ENCODE data around the gene GABRB1.

DNA sequence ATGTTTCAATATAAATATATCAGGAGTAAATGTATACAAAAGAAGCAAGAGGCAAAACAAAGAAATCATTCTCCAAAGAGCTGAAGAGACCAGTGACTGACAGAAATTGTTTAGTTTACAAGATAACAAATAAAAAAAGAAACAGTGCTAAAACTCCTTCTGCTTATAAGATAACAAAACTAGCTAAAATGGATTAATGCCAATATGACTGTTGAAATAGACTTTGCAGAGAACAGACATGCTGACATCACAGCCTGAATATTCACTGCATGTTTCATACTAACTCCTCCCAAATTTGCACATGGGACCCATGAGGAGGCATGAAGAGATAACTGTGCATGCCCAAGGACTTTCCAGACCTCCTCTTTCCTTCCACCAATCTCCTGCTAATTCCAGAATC, 31.8 kb upstream of the GABRB1 start:
- TF ChIP-seq, protein P1, sequence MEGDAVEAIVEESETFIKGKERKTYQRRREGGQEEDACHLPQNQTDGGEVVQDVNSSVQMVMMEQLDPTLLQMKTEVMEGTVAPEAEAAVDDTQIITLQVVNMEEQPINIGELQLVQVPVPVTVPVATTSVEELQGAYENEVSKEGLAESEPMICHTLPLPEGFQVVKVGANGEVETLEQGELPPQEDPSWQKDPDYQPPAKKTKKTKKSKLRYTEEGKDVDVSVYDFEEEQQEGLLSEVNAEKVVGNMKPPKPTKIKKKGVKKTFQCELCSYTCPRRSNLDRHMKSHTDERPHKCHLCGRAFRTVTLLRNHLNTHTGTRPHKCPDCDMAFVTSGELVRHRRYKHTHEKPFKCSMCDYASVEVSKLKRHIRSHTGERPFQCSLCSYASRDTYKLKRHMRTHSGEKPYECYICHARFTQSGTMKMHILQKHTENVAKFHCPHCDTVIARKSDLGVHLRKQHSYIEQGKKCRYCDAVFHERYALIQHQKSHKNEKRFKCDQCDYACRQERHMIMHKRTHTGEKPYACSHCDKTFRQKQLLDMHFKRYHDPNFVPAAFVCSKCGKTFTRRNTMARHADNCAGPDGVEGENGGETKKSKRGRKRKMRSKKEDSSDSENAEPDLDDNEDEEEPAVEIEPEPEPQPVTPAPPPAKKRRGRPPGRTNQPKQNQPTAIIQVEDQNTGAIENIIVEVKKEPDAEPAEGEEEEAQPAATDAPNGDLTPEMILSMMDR (IDR thresholded peaks at IDR 0.05; ENCODE audit: low read length) = no peak
- TF ChIP-seq EZH2phosphoT487 (IDR thresholded peaks at IDR 0.05; ENCODE audit: low read length) (no peak), EZH2 (optimal IDR thresholded peaks at IDR 0.05; ENCODE audit: low read depth, low read length) (no peak)
